Liver (tissue), 2 donors: ENCODE measurements around the gene ENAH.

Experiments used
- CTCF ChIP-seq: fragments of 150-350 bp; IDR thresholded peaks from 2 replicates; pipeline ENCODE4 v1.5.1; 2017; ENCODE audit warnings: improper control_type of control experiment, low read depth, low read length; ENCODE audit not compliant: missing input control
- YY1 ChIP-seq: IDR thresholded peaks from 2 replicates; pipeline ENCODE4 v1.6.1; 2016; ENCODE audit warnings: antibody characterized with exemption, mild to moderate bottlenecking
- donor health status: healthy.

- TF ChIP-seq CTCF (no peak), YY1 (no peak)
Measured at GRCh38 chr1:225462429-225462713, 190.6 kb downstream of the ENAH start.
